IPS-NIHi7 (cell line): Measurements from ENCODE around the gene SPINT2.
"Not testable (repeated sequence)": the region's sequence is repeated elsewhere in the genome, so short reads cannot be mapped to it uniquely, and the experiment has no call there.

ENCODE experiments used
- DNase-seq: peaks from one replicate; pipeline ENCODE4 v3.0.0; 2012; ENCODE audit warnings: mixed read lengths; ENCODE audit errors: extremely low spot score

The SPINT2 gene

DNA sequence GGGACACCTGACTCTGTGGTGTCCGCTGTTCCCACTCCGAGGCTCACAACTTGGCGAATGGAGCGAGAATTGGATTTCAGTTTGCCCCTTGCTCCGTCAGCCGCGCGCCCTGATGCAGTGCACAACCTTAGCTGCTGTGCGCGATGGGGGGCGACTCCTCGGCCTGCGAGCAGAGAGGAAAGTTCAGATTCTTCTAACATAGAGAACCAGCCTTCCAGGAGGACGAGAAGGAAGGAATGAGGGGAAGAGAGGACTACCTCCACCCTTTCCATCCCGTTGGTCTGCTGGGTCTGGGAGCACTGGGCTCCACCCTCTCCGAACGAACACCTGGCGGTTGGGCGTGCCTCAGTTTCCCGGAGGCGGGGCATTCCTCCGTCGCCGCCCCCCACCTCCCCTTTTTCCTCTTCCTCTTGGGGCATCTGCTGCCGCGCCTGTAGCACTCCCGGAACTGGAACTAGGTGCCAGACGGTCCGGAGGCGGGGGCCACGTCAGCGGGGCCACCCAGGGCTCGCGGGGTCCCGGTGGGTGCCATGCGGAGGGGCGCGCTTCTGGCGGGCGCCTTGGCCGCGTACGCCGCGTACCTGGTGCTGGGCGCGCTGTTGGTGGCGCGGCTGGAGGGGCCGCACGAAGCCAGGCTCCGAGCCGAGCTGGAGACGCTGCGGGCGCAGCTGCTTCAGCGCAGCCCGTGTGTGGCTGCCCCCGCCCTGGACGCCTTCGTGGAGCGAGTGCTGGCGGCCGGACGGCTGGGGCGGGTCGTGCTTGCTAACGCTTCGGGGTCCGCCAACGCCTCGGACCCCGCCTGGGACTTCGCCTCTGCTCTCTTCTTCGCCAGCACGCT is 55.3 kb downstream of the SPINT2 start, which contains the start of gene KCNK6:
Gene KCNK6, plus strand, starts transcription at position 425 of the 838 bp plus-strand sequence. Its CDS starts 106 bp downstream, at position 531.
- peak; percentile 43 for DNase-seq

DNA sequence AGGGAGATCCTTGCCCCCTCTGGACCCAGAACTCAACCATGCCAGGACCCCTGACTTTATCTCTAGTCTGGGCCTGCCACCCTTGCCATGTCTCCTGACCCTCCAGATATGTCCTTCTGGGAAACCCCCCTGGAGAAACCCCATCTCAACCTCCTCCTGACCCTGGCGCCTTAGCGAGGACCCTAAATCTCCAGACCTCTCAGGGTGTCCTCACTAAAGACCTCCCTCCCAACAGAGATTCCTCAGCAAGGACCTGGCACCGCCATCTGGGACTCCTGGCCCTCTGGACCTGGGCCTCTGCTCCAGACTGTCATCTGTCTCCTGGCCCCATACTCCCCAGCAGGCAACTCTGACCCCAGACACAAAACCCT is 56.6 kb downstream of the SPINT2 start:
- no peak for DNase-seq

DNA sequence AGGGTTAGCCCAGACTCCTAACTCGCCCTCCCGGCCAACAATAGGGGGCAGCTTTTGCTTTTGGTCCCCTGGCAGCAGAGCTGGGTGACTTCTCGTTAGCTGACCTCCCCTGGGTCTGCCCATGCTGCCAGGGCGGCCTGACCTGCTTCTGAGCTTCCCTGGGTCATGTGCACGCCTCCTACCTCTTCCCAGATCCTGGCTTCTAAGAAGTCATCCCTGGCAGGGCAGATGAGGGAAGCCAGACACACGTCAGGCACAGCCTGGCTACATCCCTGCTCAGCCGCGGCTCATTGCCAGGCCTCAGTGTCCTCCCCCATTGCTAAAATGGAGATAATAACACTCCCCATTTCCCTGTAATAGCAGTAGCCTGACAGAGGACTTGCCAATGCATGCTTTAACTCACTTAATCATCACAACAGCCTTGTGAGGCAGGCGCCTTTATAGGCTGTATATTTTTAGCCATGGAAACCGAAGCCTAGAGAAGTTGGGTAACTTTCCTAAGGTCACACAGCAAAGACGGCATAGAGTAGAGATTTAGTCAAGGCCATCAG is 57.3 kb downstream of the SPINT2 start:
- no peak for DNase-seq

DNA sequence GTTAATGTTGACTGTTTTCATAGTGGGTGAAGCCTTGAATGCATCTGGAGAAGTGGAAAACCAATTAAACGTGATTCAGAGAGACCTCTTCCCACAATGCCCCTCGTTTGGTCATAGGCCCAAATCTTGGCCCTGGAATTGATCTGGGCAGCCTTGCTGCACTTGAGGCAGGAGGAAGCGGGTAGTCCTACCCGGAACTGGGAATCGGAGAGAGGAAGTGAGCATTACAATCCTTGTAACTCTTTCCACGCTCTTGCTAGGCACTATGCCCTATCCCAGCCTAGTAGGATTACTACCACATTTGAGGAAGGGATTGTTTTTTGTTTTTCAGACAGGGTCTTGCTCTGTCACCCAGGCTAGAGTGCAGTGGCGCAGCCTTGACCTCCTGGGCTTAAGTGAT is 58.9 kb downstream of the SPINT2 start:
- no peak for DNase-seq

DNA sequence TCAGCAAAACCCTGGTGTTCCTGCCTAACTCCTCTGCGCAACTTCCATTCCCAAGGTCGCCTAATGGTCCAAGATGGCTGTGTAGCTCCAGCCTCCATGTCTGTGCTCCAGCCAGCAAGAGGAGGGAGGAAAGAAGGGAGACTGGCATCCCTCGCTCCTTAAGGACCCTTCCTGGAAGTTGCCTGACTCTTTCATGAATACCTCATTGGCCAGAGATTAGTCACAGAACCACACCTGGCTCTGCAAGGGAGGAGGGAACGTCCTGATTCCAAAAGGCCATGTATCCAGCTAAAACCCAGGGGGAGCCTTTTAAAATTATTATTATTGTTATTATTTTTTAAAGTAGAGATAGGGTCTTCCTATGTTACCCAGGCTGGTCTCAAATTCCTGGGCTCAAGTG is 60.1 kb downstream of the SPINT2 start:
- DNase-seq, result no peak

DNA sequence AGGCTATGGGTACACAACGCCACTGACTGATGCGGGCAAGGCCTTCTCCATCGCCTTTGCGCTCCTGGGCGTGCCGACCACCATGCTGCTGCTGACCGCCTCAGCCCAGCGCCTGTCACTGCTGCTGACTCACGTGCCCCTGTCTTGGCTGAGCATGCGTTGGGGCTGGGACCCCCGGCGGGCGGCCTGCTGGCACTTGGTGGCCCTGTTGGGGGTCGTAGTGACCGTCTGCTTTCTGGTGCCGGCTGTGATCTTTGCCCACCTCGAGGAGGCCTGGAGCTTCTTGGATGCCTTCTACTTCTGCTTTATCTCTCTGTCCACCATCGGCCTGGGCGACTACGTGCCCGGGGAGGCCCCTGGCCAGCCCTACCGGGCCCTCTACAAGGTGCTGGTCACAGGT is 62.2 kb downstream of the SPINT2 start:
- no peak for DNase-seq

DNA sequence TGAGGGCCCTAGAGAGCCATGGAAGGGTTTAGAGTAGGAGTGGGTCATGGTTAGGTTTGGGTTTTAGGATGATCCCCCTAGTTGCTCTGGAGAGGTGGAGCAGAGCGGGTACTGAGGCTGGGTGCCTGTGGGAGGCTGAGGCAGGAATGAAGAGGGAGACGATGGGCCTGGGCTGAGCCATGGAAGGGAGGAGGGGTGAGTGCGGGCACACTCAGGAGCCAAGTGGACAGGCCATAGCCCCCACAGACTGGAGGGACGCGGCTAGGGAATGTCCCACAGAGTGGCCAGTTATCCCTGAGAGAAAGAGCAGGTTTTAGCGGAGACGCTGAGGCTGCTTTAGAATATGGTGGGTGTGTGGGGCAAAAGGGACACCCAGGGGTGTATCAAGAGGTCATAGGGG is 65.3 kb downstream of the SPINT2 start:
- DNase-seq, result no peak

DNA sequence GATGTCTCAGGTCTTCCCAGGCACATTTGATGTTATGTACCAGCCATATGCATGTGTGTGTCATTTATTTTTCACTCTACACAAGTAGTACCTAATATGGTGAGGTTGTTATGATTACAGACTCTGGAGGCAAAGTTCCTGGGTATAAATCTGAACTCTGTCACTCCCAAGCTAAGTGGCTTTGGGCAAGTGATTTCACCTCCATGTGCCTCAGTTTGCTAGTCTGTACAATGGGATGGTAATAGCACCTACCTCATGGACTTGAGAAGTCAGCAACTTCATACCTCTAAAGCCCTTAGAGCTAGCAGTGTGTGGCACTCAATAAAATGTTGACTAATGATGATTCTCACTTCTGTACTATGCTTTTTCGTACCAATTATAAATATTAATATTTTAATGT is 67.4 kb downstream of the SPINT2 start:
- DNase-seq, result no peak

DNA sequence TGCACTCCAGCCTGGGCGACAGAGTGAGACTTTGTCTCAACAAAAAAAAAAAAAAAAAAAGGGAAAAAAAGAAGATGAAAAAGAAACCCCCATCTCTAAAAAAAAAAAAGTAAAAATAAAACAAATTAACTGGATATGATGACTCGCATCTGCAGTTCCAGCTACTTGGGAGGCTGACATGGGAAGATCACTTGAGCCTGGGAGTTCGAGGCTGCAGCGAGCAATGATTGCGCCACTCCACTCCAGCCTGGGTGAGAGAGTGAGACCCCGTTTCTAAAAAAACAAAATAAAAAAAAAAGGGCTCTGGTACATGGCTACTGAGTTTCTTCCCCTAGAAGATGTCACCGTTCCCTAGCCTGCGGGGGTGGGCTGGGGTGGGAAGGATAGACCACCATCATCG is 68.9 kb downstream of the SPINT2 start:
- no peak for DNase-seq

DNA sequence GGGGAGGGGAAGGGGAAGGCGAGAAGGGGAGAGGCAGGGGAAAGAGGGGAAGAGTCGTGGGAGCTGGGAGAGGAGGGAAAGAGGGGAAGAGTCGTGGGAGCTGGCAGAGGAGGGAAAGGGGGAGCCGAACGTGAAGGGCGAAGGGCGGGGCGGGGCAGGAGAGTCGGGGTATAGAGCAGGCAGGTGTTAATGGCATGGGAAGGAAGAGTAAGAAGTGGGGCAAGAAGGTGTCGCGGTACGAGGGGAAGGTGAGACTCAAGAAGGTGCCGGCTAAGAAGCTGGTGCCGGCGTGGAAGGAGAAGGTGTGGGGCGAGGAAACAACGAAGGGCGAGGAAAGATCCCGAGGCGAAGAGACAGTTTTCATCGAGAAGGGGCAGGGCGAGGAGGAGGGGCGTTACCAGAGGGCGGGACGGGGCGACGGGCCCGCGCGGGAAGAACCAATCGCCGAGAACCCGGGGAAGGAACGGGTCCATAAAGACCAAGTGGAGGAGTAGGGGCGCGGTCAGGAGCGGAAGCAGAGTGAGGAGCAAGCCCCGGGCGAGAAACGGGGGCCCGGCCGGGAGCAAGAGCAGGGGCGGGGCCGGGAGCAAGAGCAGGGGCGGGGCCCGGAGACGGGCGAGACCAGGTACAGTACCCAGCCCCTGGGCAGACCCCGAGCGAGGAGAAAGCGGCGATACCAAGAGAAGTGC is 71.7 kb downstream of the SPINT2 start:
- DNase-seq, result peak; percentile 93

DNA sequence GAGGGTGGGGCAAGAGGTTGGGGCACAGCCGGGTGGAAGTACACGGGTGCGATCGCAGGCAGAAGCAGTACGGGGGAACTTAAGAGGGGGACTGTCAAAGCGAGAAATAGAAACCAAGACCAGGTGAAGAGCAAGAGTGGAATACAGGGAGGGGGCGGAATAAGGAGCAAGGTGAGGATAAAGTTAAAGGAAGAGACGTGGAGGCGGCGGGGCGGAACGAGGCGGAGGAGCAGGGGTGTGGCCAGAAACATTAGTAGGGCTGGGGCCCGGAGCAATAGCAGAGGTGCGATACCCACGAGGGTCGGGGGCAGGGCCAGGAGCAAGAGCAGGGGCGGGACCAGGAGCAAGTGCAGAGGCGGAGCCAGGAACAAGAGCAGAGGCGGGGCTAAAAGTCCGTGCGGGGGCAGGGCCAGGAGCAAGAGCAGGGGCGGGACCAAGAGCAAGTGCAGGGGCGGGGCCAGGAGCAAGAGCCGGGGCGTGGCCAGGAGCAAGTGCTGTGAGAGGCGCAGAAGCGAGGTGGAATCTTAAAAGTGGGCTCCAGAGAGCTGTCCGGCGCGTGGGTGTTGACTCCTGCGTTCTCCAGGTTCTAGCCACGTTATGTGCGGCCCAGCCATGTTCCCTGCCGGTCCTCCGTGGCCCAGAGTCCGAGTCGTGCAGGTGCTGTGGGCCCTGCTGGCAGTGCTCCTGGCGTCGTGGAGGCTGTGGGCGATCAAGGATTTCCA is 72.4 kb downstream of the SPINT2 start:
- DNase-seq, result peak; percentile 92

DNA sequence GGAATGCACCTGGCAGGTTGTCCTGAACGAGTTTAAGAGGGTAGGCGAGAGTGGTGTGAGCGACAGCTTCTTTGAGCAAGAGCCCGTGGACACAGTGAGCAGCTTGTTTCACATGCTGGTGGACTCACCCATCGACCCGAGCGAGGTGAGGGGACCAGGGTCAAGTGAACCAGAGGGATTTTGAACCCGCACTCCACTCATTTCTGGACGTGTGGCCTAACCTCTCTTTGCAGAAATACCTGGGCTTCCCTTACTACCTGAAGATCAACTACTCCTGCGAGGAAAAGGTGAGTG is 72.9 kb downstream of the SPINT2 start:
- DNase-seq, result no peak

DNA sequence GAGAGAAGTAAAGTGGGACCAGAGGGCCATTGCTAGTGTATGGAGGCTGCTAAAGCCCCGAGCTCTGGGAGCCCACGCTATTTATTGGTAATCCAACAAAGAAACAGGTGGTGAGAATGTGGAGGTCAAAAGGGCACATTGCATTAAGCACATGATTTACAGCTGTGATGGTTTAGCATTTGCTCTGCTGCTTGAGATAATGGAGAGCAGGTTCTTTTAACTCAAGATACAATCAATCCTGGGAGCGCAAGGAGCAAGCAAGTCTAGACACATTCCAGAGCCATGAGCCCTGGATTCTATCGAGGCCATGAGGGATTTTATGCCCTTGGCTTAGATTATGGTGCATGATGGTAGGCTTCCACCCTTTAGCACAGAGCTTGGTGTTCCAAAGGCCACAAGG is 74.6 kb downstream of the SPINT2 start:
- DNase-seq, result not testable (repeated sequence)

DNA sequence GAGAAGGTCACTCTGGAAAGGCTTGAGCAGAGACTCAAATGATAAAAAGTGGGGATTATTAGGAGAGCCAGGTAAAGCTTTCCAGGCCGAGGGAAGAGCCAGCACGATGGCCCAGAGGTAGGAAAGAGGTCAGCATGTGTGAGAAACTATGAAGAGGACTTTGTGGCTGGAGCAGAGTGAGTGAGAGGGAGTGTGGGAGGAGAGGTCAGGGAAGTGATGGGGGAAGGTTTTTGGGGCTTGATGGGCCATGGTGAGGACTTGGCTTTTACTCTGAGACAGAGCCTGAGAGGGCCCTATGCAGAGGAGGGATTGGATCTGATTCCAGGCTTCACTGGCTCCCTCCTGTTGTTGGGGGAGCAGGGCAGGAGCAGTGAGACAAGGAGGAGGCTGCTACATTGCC is 76.6 kb downstream of the SPINT2 start:
- no peak for DNase-seq
